ENCODE data around the gene PALM. TPM values are rescaled to one million over a fixed set of nuclear protein-coding genes. Genes with fewer than 3 reads are reported as not detected.
"Not testable (repeated sequence)": the region's sequence is repeated elsewhere in the genome, so short reads cannot be mapped to it uniquely, and the experiment has no call there.

PALM gene
- polyA plus RNA-seq, 1 donor: 36.5 TPM

- DNase-seq (ENCODE audit: low read depth): no peak
These were observed 645 bp downstream of the PALM start for GRCh38 chr19:709196-709964.

- DNase-seq (ENCODE audit: low read depth): no peak
These were observed 1.3 kb downstream of the PALM start for GRCh38 chr19:709965-710571.

- DNase-seq (ENCODE audit: low read depth): no peak
These were observed 2.0 kb downstream of the PALM start for GRCh38 chr19:710767-711166.

- DNase-seq (ENCODE audit: low read depth): no peak
These were observed 2.5 kb downstream of the PALM start for GRCh38 chr19:711254-711653.

- DNase-seq (ENCODE audit: low read depth): no peak
These were observed 6.6 kb downstream of the PALM start for GRCh38 chr19:715347-715746.

- DNase-seq (ENCODE audit: low read depth): no peak
These were observed 9.7 kb downstream of the PALM start for GRCh38 chr19:718251-718951.

- DNase-seq (ENCODE audit: low read depth): no peak
These were observed 10.3 kb downstream of the PALM start for GRCh38 chr19:718991-719512.

- DNase-seq (ENCODE audit: low read depth): no peak
These were observed 11.1 kb downstream of the PALM start for GRCh38 chr19:719636-720344.

- no peak for DNase-seq (ENCODE audit: low read depth)
These were observed 11.8 kb downstream of the PALM start for GRCh38 chr19:720345-721160.

GRCh38 chr19:722553-723101 is 13.9 kb downstream of the PALM start:
- DNase-seq (ENCODE audit: low read depth): no peak

- no peak for DNase-seq (ENCODE audit: low read depth)
These were observed 14.5 kb downstream of the PALM start for GRCh38 chr19:723247-723646.

GRCh38 chr19:723714-724113 is 15.0 kb downstream of the PALM start:
- DNase-seq (ENCODE audit: low read depth): no peak

- DNase-seq (ENCODE audit: low read depth): no peak
These were observed 16.8 kb downstream of the PALM start for GRCh38 chr19:725461-726089.

GRCh38 chr19:726993-727956 is 18.5 kb downstream of the PALM start:
- DNase-seq (ENCODE audit: low read depth): no peak

- no peak for DNase-seq (ENCODE audit: low read depth)
These were observed 19.3 kb downstream of the PALM start for GRCh38 chr19:728011-728410.

- not testable (repeated sequence) for DNase-seq (ENCODE audit: low read depth)
These were observed 20.8 kb downstream of the PALM start for GRCh38 chr19:729564-729963.

- DNase-seq (ENCODE audit: low read depth): no peak
These were observed 21.4 kb downstream of the PALM start for GRCh38 chr19:729965-730668.

GRCh38 chr19:731000-731399 is 22.3 kb downstream of the PALM start:
- no peak for DNase-seq (ENCODE audit: low read depth)
